Measurements from ENCODE around the gene CMTM8. TPM values are rescaled to one million over a fixed set of nuclear protein-coding genes. Genes with fewer than 3 reads are reported as not detected.

CMTM8 gene
- total RNA-seq, 1 experiment from 2014 or later = 3.2 TPM

DNA sequence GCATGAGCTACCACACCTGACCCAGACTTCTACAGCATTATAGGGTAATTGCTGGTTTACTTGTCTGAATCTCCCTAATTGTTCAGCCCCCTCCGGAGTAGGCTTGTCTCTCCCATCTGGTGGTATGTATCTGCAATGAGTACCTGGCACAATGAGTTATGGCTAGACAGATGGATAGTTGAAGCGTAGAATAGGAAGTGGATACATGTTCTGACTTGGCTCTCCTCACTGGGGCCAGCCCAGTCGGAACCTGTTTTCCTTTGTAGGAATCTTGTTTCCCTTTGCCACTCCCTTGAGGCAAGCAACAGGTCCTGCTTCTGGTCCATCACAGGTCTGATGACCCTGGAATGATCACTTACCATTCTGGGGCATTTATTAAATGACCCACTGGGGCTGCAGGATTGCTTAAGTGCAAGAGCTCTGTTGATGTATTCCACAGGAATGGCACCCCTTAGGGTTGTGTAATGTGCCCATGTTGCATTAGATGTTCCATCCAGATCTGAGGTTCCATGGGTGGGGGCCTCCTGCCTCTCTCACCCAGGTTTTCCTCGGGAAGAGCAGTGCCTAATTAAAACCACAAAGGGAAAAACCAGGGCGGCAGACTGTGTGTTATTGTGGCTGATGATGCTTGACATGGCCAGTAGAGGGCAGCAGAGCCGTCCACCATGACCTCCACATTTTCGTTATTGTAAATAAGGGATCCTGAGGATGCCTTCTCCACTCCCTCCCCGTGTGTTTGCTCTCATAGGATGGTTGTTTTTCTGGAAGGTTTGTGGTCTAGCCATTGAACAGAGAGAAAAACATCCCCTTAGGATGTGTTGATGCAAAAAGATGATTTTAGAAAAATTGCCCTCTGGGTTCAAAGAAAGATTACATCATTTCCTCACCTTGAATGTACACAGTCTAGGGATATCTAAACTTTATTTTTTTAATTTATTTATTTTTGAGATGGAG is 58.0 kb downstream of the CMTM8 start:
- in situ Hi-C loops (cut with HindIII; ENCODE audit: low pct_unique_long_range_greater_than_20kb, low sequenced_read_pairs) = no loop called here
- peak; percentile 47 for DNase-seq (ENCODE audit: low read depth)

- in situ Hi-C loops (cut with HindIII; ENCODE audit: low pct_unique_long_range_greater_than_20kb, low sequenced_read_pairs) = no loop called here
- DNase-seq (ENCODE audit: low read depth) = no peak
Observed at GRCh38 chr3:32297366-32297765, 58.9 kb downstream of the CMTM8 start.

- DNase-seq (ENCODE audit: low read depth) = no peak
- in situ Hi-C loops (cut with HindIII; ENCODE audit: low pct_unique_long_range_greater_than_20kb, low sequenced_read_pairs) = no loop called here
Observed at GRCh38 chr3:32301426-32301825, 62.9 kb downstream of the CMTM8 start.

DNA sequence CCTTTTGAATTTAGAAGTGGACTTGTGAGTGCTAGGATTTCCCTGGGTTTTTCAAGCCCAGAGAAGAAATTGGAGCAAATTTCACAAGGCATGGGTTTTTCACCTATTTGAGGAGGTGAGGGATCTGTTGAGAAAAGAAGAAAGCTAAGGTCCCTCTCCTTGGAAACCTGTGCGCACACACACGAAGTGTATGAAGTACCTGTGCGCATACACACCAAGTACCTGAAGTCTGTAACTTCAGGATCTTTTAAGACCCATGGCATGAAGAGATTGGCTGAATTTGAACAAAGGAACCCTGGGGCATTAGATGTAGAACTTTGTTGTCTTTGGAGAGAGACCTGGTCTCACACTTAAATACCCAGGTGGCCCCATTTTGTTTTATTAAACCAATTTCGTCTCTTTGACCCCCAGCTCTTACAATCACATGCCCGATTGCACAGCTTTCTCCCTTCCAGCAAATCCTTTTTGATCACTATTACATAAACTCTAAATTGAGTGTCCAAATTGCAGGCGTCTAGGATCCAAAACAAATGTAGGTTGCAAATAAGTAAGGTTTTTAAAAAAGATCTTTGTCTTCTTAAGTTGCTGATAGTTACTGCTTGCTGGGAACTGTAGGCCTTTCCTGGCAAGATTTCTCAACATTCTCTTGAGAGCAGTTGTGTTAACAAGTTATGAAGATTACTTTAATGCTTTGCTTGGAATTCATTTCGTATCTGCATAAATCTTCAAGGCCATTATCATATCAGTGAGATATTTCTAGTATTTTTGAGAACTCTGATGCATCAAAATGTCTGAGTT is 64.3 kb downstream of the CMTM8 start:
- in situ Hi-C loops (cut with HindIII; ENCODE audit: low pct_unique_long_range_greater_than_20kb, low sequenced_read_pairs) = no loop called here
- no peak for DNase-seq (ENCODE audit: low read depth)

DNA sequence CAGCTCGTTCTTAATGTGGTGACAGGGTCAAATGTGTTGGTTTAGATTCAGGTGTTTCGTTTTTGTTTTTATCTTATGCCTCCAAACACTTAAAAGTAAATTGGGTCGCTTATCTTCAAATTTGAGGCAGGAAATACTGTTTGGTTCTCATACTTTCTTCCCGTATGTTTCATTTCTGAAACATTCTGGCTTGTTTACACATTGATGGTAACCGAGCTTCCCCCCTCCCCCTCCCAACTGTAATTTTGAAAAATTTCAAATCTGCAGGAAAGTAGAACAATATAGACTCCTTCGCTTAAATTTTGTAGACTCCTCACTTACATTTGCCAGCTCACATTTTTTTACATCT is 64.9 kb downstream of the CMTM8 start:
- in situ Hi-C loops (cut with HindIII; ENCODE audit: low pct_unique_long_range_greater_than_20kb, low sequenced_read_pairs) = no loop called here
- no peak for DNase-seq (ENCODE audit: low read depth)

GRCh38 chr3:32303977-32304881 is 65.7 kb downstream of the CMTM8 start:
- in situ Hi-C loops (cut with HindIII; ENCODE audit: low pct_unique_long_range_greater_than_20kb, low sequenced_read_pairs) = no loop called here
- no peak for DNase-seq (ENCODE audit: low read depth)

GRCh38 chr3:32305361-32305876 is 66.9 kb downstream of the CMTM8 start:
- in situ Hi-C loops (cut with HindIII; ENCODE audit: low pct_unique_long_range_greater_than_20kb, low sequenced_read_pairs) = no loop called here
- no peak for DNase-seq (ENCODE audit: low read depth)

- DNase-seq (ENCODE audit: low read depth) = no peak
Observed at GRCh38 chr3:32306072-32306471, 67.6 kb downstream of the CMTM8 start.

GRCh38 chr3:32307591-32307990 is 69.1 kb downstream of the CMTM8 start:
- in situ Hi-C loops (cut with HindIII; ENCODE audit: low pct_unique_long_range_greater_than_20kb, low sequenced_read_pairs) = no loop called here
- no peak for DNase-seq (ENCODE audit: low read depth)

More at GRCh38 chr3:32306072-32306471, 67.6 kb downstream of the CMTM8 start:
- in situ Hi-C loops (cut with HindIII; ENCODE audit: low pct_unique_long_range_greater_than_20kb, low sequenced_read_pairs) = no loop called here

GRCh38 chr3:32308378-32308777 is 69.9 kb downstream of the CMTM8 start:
- in situ Hi-C loops (cut with HindIII; ENCODE audit: low pct_unique_long_range_greater_than_20kb, low sequenced_read_pairs) = no loop called here
- DNase-seq (ENCODE audit: low read depth) = no peak

DNA sequence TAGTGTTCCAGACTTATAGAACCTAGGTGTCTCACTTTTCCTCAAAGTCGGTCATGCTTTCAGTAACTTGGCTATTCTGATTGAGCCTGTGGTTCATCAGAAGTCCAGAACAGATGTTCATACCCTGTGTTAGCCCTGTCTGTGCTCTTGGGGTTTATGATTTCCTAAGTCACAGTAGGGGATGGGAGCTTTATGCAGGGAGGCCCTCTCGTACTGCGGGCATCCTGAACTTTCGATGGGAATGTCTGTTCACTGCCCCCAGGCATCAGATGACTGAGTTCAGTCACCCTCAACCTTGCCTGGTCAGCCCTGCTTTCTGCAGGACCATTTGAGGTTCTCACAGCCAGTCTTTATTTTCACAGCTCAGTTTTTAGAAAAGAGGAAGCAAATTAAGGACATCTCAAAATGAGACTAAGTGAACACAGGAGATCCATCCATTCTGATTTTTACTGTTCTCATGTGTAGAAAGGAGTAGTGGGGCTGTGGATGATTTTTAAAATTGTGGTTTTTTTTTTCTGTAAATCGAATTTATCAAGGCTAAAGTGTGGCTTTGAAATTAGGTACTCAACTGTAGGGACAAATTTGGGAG is 71.3 kb downstream of the CMTM8 start:
- DNase-seq (ENCODE audit: low read depth) = no peak
- in situ Hi-C loops (cut with HindIII; ENCODE audit: low pct_unique_long_range_greater_than_20kb, low sequenced_read_pairs) = no loop called here

GRCh38 chr3:32310336-32310735 is 71.9 kb downstream of the CMTM8 start:
- no peak for DNase-seq (ENCODE audit: low read depth)
- in situ Hi-C loops (cut with HindIII; ENCODE audit: low pct_unique_long_range_greater_than_20kb, low sequenced_read_pairs) = no loop called here

- DNase-seq (ENCODE audit: low read depth) = no peak
- in situ Hi-C loops (cut with HindIII; ENCODE audit: low pct_unique_long_range_greater_than_20kb, low sequenced_read_pairs) = no loop called here
Observed at GRCh38 chr3:32310918-32311839, 72.7 kb downstream of the CMTM8 start.

GRCh38 chr3:32312251-32312650 is 73.8 kb downstream of the CMTM8 start:
- DNase-seq (ENCODE audit: low read depth) = no peak
- in situ Hi-C loops (cut with HindIII; ENCODE audit: low pct_unique_long_range_greater_than_20kb, low sequenced_read_pairs) = no loop called here

GRCh38 chr3:32313169-32313568 is 74.7 kb downstream of the CMTM8 start:
- in situ Hi-C loops (cut with HindIII; ENCODE audit: low pct_unique_long_range_greater_than_20kb, low sequenced_read_pairs) = no loop called here
- no peak for DNase-seq (ENCODE audit: low read depth)

DNA sequence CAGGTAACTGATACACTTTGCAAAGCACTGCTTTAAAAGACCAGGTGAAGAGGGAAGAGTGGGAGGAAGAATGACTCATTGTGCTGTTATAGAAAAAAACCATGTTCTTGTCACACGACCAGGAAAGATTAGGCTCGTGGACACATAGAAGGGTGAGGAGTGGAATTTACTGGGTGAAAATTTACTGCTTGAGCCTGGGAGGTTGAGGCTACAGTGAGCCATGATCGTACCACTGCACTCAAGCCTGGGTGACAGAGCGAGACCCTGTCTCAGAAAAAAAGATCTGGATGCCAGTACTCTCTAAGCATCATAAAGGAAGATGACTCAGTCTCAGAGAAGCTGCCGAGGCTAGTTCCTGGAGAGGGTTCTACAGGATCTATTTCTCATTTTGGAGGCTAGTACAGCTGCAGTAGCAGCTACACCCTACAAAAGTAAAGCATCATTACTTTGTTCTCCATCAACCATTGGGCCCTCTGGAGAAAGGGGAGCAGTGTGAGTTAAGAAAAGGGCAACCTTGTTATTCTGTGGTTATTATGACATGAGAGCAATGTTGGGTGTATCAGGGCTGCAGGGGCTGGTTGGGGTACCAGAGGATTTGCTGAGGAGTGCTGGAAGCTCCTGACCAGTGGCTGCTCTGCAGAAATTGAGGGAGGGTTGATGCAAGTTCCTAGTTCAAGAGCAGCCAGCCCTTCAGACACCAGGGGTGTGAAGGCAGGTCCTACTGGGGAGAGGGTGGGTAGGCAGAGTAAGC is 75.4 kb downstream of the CMTM8 start:
- DNase-seq (ENCODE audit: low read depth) = peak; percentile 66
- in situ Hi-C loops (cut with HindIII; ENCODE audit: low pct_unique_long_range_greater_than_20kb, low sequenced_read_pairs) = no loop called here
